GM12878 (cell line): ENCODE measurements around the gene CD55. TPM values are rescaled to one million over a fixed set of nuclear protein-coding genes. Genes with fewer than 3 reads are reported as not detected.

Source experiments
- ATF3 ChIP-seq: IDR thresholded peaks from 2 replicates; pipeline ENCODE4 v1.6.1; 2011; ENCODE audit warnings: low read depth, mild to moderate bottlenecking, low read length, moderate library complexity, borderline replicate concordance; ENCODE audit errors: extremely low read depth
- BHLHE40 ChIP-seq, 2 experiments: fragments of 450-650 bp in 1 of 2; IDR thresholded peaks; 2 replicates each; pipeline ENCODE4 v1.6.1; 2011 to 2017; ENCODE audit warnings: low read depth in 2 of 2, borderline replicate concordance in 1 of 2, improper control_type of control experiment in 1 of 2, low read length in 1 of 2, mild to moderate bottlenecking in 1 of 2
- CHD2 ChIP-seq: IDR thresholded peaks from 2 replicates; pipeline ENCODE4 v1.6.1; 2011; ENCODE audit warnings: low read depth, low read length, improper control_type of control experiment, borderline replicate concordance
- E2F4 ChIP-seq: IDR thresholded peaks from 2 replicates; pipeline ENCODE4 v1.6.1; 2012; ENCODE audit warnings: low read depth, low read length, improper control_type of control experiment
- E4F1 ChIP-seq: fragments of 450-650 bp; IDR thresholded peaks from 2 replicates; pipeline ENCODE4 v1.6.1; 2018; ENCODE audit warnings: borderline replicate concordance, mild to moderate bottlenecking; ENCODE audit not compliant: partially characterized antibody
- IKZF2 ChIP-seq, 2 experiments: fragments of 450-650 bp; IDR thresholded peaks; 2 replicates each; pipeline ENCODE4 v1.6.1; 2017; ENCODE audit warnings: mild to moderate bottlenecking in 2 of 2, moderate library complexity in 2 of 2
- KLF5 ChIP-seq: fragments of 450-650 bp; IDR thresholded peaks from 2 replicates; pipeline ENCODE4 v1.6.1; 2014; ENCODE audit warnings: mild to moderate bottlenecking; ENCODE audit not compliant: partially characterized antibody
- MEF2A ChIP-seq: IDR thresholded peaks from 2 replicates; pipeline ENCODE4 v1.6.1; 2011; ENCODE audit warnings: low read depth, mild to moderate bottlenecking, low read length, moderate library complexity; ENCODE audit not compliant: insufficient read depth
- NBN ChIP-seq: fragments of 450-650 bp; IDR thresholded peaks from 2 replicates; pipeline ENCODE4 v1.6.1; 2016
- STAT1 ChIP-seq: fragments of 450-650 bp; conservative IDR thresholded peaks from 2 replicates; pipeline ENCODE4 v1.6.1; 2014; ENCODE audit warnings: antibody characterized with exemption, mild to moderate bottlenecking
- TARDBP ChIP-seq: IDR thresholded peaks from 2 replicates; pipeline ENCODE4 v1.6.1; 2016; ENCODE audit warnings: borderline replicate concordance
- polyA plus RNA-seq, 11 experiments: library from polyadenylated mRNA; depleted of rRNA in 4 of 11; unstranded in 6 of 11; stranded (reverse) in 5 of 11; fragments of >200 nt; fragmentation: Nextera tagmentation in 4 of 11; fragmentation: Illumina TruSeq in 1 of 11; extraction: Ambion mirVana in 4 of 11; extraction: Trizol in 1 of 11; gene quantifications; 1 replicate in 1 of 11; 2 replicates in 10 of 11; pipeline versions ENCODE4 v1.2.1 to v1.2.3, GENCODE V29; 2011 to 2016; ENCODE audit warnings: inconsistent platforms in 2 of 11, missing spikeins in 2 of 11, low read depth in 1 of 11
- total RNA-seq, 4 experiments: library from RNA; depleted of rRNA in 3 of 4; stranded (reverse); fragments of >200 nt in 3 of 4; fragmentation: Illumina TruSeq in 1 of 4; extraction: Trizol in 1 of 4; gene quantifications; 2 replicates each; pipeline versions ENCODE4 v1.2.1 to v1.2.3, GENCODE V29; 2013 to 2021

Gene CD55
- total and polyA plus RNA-seq, 10 of the 15 experiments (the other 5 are each of a cell fraction or from before 2014, with no cell fraction given) = 5.2 to 46.5 (median 15.1) TPM

- TF ChIP-seq E2F4 (no peak), MEF2A (no peak), E4F1 (no peak), IKZF2 (IDR thresholded peaks at IDR 0.05) (no peak), STAT1 (no peak), NBN (0 out of 2 replicates have a peak, but pooled peaks have one; percentile 19), ATF3 (no peak), BHLHE40 (IDR thresholded peaks at IDR 0.05; ENCODE audit: borderline replicate concordance in 1 of 2, low read depth in 2 of 2, low read length in 1 of 2) (no peak), TARDBP (no peak), CHD2 (no peak), KLF5 (no peak)
- TF ChIP-seq, all 136 proteins: peak for 18
Measured at GRCh38 chr1:207321790-207322645, 540 bp downstream of the CD55 start (continued).
